HG03575 (cell line): Measurements from ENCODE around the gene IL10RA.
"Not testable (repeated sequence)": the region's sequence is repeated elsewhere in the genome, so short reads cannot be mapped to it uniquely, and the experiment has no call there.

ENCODE experiments used
- ATAC-seq: cut with Tn5 transposase; IDR thresholded peaks from one replicate; pipeline ENCODE4 v1.9.1; 2021; ENCODE audit not compliant: unreplicated experiment, insufficient number of reproducible peaks, low FRiP score; ENCODE audit errors: extremely low read depth

IL10RA gene

DNA sequence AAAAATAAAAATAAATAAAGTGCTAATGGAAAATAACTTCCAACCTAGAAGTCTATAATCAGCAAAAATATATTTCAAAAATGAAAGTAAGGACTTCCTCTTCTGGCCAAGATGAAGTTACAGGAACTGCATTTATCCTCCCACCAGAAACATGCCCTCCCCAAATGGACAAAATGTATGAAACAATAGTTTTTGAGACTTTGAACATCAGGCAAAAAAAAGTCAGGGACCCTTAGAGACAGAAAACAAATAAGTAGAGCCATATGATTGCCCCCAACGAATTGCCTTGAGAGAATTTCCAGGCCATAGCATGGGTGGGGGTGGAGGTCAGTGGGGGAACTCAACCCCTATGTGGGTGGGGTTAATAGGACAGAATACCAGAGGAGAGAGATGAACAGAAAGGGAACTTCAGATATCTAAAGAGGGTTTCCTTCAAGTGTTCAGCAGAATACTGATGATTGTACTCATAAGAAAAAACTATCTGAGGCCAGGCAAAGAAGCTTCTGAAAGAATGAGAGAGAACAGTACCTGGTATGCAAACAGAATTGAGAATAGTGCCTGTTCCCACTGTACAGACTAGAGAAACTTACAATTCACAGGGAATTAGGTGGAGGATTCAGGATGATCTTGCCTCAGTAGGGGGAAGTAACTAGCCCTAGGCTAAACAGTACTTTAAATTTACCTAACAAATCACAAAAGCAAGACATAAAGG lies 26.6 kb upstream of the IL10RA start:
- no peak for ATAC-seq

GRCh38 chr11:117960406-117960805 lies 25.8 kb upstream of the IL10RA start:
- no peak for ATAC-seq

- ATAC-seq, result no peak
These were observed 24.3 kb upstream of the IL10RA start for GRCh38 chr11:117961896-117962295.

DNA sequence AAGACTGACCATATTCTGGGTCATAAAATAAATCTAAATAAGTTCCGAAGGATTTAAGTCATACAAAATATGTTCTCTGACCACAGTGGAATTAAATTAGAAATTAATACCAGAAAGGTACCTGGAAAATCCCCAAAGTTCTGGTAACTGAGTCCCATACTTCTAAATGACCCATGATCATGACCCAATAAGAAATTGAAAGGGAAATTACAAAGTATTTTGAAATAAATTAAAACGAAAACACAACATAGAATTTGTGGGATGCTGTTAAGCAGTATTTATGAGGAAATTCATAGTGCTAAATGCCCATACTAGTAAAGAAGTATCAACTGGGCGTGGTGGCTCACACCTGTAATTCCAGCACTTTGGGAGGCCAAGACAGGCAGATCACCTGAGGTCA lies 23.4 kb upstream of the IL10RA start:
- no peak for ATAC-seq

- no peak for ATAC-seq
These were observed 19.3 kb upstream of the IL10RA start for GRCh38 chr11:117966908-117967307.

DNA sequence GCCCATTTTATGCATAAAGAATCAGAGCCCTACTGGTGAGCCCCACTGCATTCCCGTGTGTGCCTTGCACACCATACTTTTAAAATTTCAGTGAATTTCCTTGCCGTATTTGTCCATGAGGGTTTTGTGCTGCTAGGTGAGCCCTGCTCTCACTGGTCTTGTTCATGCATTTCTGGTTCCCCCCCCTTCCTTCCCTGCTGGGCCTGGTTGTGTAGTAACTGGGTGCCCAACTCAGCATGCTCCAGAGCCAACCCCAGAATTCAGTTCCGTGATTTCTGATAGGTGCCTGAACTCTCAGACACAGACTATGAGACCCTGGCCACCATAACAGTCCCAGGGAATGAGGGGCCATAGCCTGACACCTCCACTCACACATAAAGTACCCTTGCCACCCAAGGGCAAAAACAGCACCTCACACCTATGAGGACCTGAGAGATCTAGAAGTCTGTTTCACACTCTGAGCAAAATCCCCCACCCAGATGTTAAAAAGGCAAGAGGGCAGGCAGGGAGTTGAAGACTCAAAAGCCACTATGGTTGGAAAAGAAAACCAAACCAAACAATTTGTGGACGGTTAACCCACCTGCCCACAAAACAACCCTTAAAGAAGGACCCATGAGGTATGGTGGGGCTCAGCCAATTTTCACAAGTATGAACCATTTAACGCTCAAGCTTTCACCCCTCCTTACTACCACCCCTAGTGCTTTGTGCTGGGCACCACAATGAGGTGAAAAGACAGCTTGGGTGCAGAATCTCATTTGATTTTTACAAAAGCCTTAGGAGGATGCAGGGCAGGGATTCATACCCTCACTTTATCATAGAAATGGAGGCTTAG lies 16.8 kb upstream of the IL10RA start:
- ATAC-seq, result no peak

- ATAC-seq, result no peak
These were observed 15.7 kb upstream of the IL10RA start for GRCh38 chr11:117970400-117971024.

DNA sequence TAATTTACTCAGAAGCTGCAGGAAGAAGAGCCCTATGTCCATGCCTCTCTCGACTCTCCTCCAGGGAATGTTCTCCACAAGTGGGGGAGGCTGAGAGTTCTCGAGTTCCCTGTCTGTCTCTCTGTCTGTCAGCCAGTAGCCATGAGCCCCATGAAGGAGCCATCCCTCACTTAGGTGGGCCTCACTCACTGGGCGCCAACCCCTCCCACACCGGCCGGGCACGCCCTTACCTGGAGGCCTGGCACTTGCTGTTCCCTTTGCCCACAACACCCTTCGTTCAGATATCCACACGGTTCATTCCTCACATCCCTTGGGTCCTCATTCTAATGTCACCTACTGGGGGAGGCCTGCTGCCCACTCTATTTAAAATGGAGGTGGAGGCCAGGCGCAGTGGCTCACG lies 14.2 kb upstream of the IL10RA start:
- no peak for ATAC-seq

DNA sequence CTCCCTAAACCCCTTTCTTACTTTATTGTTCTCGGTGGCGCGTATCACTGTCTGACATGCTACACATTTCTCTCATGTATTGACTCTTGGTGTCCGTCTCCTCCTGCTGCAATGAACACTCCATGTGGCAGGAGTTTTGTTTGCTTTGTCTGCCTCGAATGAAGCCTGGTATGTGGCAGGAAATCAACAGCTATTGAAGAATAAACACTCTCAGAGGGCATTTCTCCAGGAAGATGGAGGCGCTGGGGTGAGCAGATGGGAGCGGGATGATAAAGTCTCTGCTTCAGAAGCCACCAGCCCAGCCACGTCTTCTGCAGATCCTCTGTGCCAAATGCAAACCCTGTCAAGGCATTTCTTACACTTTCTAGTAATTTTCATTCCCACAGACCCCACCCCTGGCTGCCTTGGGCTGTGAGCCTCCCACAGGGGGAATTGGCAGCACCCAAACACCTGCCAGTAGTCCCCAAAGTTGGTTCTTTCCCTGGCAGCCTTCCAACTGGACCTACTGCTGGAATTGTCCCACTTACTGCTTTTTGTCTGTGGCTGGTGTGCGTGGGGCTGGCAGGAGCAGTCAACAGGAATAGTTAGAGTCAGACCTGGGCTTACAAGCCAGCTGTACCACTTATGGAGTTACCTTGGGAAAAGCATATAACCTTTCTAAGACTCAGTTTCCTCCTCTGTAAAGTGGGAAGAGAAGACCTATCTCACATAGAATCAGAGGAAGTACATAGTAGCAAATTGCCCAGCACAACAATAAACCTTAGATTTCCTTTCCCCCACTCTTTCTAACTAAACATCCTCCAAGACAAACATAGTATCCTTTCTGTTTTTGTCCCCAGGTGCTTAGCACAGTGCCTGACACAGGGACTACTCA lies 13.3 kb upstream of the IL10RA start:
- ATAC-seq, result no peak

- no peak for ATAC-seq
These were observed 12.7 kb upstream of the IL10RA start for GRCh38 chr11:117973503-117973860.

GRCh38 chr11:117976445-117976844 lies 9.7 kb upstream of the IL10RA start:
- ATAC-seq, result no peak

- ATAC-seq, result no peak
These were observed 9.2 kb upstream of the IL10RA start for GRCh38 chr11:117977029-117977428.

GRCh38 chr11:117977612-117978264 lies 8.5 kb upstream of the IL10RA start:
- not testable (repeated sequence) for ATAC-seq

DNA sequence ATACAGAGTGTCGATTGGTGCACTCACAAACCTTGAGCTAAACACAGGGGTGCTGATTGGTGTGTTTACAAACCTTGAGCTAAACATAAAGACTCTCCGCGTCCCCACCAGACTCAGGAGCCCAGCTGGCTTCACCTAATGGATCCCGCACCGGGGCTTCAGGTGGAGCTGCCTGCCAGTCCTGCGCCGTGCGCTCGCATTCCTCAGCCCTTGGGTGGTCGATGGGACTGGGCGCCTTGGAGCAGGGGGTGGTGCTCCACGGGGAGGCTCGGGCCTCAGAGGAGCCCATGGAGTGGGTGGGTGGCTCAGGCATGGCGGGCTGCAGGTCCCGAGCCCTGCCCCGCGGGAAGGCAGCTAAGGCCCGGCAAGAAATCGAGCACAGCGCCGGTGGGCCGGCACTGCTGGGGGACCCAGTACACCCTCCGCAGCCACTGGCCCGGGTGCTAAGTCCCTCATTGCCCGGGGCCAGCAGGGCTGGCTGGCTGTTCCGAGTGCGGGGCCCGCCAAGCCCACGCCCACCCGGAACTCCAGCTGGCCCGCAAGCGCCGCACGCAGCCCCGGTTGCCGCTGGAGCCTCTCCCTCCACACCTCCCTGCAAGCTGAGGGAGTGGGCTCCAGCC lies 7.8 kb upstream of the IL10RA start:
- not testable (repeated sequence) for ATAC-seq

DNA sequence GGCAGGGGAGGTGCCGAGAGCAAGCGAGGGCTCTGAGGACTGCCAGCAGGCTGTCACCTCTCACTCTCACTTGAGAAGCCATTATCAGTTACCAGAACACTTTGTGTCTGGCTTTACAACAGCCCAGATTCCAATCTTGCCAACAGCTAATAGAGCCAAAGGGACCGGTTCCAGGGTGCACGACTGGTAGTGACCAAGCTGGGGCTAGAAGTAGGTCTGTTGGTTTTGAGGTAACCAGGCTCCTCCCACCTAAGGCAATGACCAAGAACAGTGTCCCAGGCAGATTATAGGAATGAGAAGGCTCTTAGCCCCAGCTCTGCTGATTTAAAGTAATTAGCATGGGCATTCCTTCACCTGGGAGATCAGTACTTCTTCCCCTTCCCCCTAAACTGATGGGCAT lies 7.2 kb upstream of the IL10RA start:
- ATAC-seq, result no peak

- no peak for ATAC-seq
These were observed 6.5 kb upstream of the IL10RA start for GRCh38 chr11:117979481-117980211.

DNA sequence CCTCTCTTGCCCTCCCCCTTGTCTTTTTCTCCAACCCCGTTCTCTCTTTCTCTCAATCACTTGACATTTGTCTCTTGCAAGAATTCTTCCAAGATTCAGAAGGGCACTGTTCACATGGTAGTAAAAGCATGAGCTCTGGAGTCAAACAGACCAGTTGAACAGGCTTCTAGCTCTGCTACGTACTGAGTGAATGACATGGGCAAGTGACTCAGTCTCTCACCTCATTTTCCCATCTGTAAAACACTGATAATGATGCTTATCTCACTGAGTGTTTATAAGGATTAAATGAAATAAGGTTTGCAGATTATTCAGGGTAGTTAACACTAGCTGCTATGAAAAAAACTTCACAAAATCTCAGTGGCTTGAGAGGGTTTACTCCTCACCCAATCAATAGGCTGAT lies 5.9 kb upstream of the IL10RA start:
- ATAC-seq, result no peak

- no peak for ATAC-seq
These were observed 5.5 kb upstream of the IL10RA start for GRCh38 chr11:117980720-117981119.
